ENCODE results near the gene ZPR1.

Gene ZPR1

DNA sequence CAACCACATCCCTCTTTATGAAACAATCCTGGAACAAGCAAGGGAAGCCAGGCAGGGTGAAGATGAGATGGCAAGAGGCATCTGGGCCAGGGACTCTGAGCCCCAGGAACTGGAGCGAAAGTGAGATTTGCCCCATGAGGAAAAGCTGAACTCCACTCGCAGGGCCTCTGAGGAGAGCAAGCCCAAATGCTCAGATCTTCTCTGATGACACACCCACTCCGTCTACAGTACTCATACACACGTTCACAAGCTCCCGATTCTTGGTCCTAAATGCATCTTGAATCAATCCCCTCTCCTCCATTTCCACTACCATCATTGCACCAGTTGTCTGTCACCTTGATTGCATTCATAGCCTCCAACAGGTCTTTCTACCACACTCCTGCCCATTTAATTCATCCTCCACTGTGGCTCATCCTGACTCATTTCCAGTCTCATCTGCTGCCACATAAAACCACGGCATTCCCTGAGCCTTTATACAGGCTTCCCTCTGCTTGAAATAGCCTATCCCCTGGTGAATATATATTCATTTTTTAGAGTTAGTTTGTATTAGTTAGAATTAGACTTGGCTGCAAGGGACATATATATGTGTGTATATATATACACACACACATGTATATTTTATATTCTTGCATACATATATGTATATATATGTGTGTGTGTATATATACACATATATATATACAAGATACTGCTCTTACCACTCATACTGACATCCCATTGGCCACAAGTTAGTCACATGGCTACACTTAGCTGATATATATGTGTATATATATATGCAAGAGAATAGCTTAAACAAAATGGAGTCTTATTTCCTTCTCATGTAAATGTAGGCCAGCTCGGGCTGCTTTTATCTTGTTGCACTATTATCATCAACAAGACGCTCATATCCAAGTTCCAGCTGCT lies 5.3 kb upstream of the ZPR1 start:
- no peak for DNase-seq (ENCODE audit: low read depth)
- no peak overlapping the region for H3K4me3 ChIP-seq (ENCODE audit: low read depth, low read length)
- in situ Hi-C loops (cut with HindIII; ENCODE audit: low sequenced_read_pairs): no loop called here
- no peak for TF ChIP-seq CTCF (IDR thresholded peaks at IDR 0.05; ENCODE audit: low read depth, low read length, missing control alignments)

- TF ChIP-seq CTCF (IDR thresholded peaks at IDR 0.05; ENCODE audit: low read depth, low read length, missing control alignments): no peak
- in situ Hi-C loops (cut with HindIII; ENCODE audit: low sequenced_read_pairs): no loop called here
Observed at GRCh38 chr11:116792144-116792868, 4.5 kb upstream of the ZPR1 start.

GRCh38 chr11:116791813-116792143 lies 4.0 kb upstream of the ZPR1 start, which contains the start of gene APOA5:
Gene APOA5 (minus strand): TSS chr11:116791879. CDS start chr11:116791860, 19 bp downstream.
- no peak for TF ChIP-seq CTCF (IDR thresholded peaks at IDR 0.05; ENCODE audit: low read depth, low read length, missing control alignments)
- in situ Hi-C loops (cut with HindIII; ENCODE audit: low sequenced_read_pairs): no loop called here

More at GRCh38 chr11:116792144-116792868, 4.5 kb upstream of the ZPR1 start:
- DNase-seq (ENCODE audit: low read depth): no peak
- H3K4me3 ChIP-seq (ENCODE audit: low read depth, low read length): no peak overlapping the region

GRCh38 chr11:116791002-116791812 lies 3.4 kb upstream of the ZPR1 start:
- in situ Hi-C loops (cut with HindIII; ENCODE audit: low sequenced_read_pairs): no loop called here
- peak; percentile 26 for DNase-seq (ENCODE audit: low read depth)
- TF ChIP-seq CTCF (IDR thresholded peaks at IDR 0.05; ENCODE audit: low read depth, low read length, missing control alignments): peak; percentile 91

More at GRCh38 chr11:116791813-116792143, 4.0 kb upstream of the ZPR1 start, which contains the start of gene APOA5:
- no peak within 1 kb of the TSS for H3K4me3 ChIP-seq (ENCODE audit: low read depth, low read length)
- no peak for DNase-seq (ENCODE audit: low read depth)

DNA sequence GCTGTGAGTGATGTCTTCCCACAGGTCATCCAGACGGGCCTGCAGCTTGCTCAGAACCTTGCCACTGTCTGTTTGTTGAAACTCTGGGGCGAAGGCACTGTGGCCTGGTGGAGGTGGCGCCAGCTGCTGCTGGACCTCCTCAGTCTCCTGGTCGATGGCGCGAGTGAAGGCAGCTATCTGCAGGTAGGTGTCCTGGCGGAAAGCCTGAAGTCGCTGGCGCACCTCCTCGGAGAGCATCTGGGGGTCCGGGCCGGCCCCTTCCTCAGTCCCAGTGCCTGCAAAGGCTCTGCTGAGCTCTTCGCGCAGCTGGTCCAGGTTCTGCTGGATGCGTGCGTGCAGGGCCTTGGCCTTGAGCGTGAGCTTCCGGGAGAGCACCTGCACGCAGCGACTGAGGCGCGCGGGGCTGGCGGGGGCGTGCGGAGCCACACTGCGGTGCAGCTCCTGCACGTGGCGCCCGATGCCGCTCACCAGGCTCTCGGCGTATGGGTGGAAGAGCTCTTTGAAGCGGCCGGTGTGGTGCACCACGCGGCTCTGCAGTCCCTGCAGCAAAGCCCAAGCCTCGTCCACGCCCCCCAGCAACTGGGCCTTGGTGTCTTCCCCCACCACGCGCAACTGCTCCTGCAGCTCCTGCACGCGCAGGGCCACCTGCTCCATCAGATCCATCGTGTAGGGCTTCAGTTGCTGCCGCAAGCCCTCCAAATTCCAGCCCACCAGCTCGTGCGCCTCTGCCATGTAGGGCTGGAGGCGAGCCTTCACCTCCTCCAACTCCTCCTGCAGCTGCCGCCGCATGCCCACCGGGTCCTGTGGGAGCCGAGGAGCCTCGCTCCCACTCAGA lies 2.6 kb upstream of the ZPR1 start:
- no peak for TF ChIP-seq CTCF (IDR thresholded peaks at IDR 0.05; ENCODE audit: low read depth, low read length, missing control alignments)
- no peak overlapping the region for H3K4me3 ChIP-seq (ENCODE audit: low read depth, low read length)
- in situ Hi-C loops (cut with HindIII; ENCODE audit: low sequenced_read_pairs): no loop called here
- DNase-seq (ENCODE audit: low read depth): no peak

More at GRCh38 chr11:116791002-116791812, 3.4 kb upstream of the ZPR1 start:
- H3K4me3 ChIP-seq (ENCODE audit: low read depth, low read length): no peak overlapping the region

Measured in astrocyte of the cerebellum (primary cell).